WERI-Rb-1 (cell line): ENCODE measurements around the gene MAP3K15.

Experiments used
- DNase-seq: peaks from one replicate; pipeline ENCODE4 v3.0.0-alpha.2; 2020
- H3K27ac ChIP-seq: fragments of 250-450 bp; sonication (Bioruptor Pico); 2 replicates; pipeline ENCODE4 v1.5.1; 2020; ENCODE audit warnings: mild to moderate bottlenecking, moderate library complexity
- H3K27me3 ChIP-seq: fragments of 250-450 bp; sonication (Bioruptor Pico); 2 replicates; pipeline ENCODE4 v1.5.1; 2021; ENCODE audit warnings: mild to moderate bottlenecking, low read depth, moderate library complexity; ENCODE audit not compliant: insufficient read depth, severe bottlenecking
- H3K36me3 ChIP-seq: fragments of 250-450 bp; sonication (Bioruptor Pico); 2 replicates; pipeline ENCODE4 v1.5.1; 2020; ENCODE audit warnings: mild to moderate bottlenecking, moderate library complexity
- H3K4me3 ChIP-seq: 2 replicates; pipeline ENCODE4 v1.5.1; 2011; ENCODE audit warnings: low read depth, mild to moderate bottlenecking, control low read depth, low read length
- H3K9me3 ChIP-seq: fragments of 250-450 bp; sonication (Bioruptor Pico); 2 replicates; pipeline ENCODE4 v1.5.1; 2021; ENCODE audit warnings: mild to moderate bottlenecking, moderate library complexity; ENCODE audit not compliant: severe bottlenecking
- TF ChIP-seq, protein P1 (sequence below): IDR thresholded peaks from 2 replicates; pipeline ENCODE4 v1.5.1; 2011; ENCODE audit warnings: low read depth, mild to moderate bottlenecking, control low read depth, inconsistent platforms, low read length

MAP3K15 gene

GRCh38 chrX:19334945-19335626 lies 180.2 kb downstream of the MAP3K15 start:
- DNase-seq = peak; percentile 44
- H3K36me3 ChIP-seq = no peaks in the 10 kb centered on the region
- H3K27ac ChIP-seq = no peak overlapping the region
- H3K4me3 ChIP-seq = no peak overlapping the region
- H3K27me3 ChIP-seq = peaks cover 26% of the 10 kb centered on the region
- TF ChIP-seq, protein P1, sequence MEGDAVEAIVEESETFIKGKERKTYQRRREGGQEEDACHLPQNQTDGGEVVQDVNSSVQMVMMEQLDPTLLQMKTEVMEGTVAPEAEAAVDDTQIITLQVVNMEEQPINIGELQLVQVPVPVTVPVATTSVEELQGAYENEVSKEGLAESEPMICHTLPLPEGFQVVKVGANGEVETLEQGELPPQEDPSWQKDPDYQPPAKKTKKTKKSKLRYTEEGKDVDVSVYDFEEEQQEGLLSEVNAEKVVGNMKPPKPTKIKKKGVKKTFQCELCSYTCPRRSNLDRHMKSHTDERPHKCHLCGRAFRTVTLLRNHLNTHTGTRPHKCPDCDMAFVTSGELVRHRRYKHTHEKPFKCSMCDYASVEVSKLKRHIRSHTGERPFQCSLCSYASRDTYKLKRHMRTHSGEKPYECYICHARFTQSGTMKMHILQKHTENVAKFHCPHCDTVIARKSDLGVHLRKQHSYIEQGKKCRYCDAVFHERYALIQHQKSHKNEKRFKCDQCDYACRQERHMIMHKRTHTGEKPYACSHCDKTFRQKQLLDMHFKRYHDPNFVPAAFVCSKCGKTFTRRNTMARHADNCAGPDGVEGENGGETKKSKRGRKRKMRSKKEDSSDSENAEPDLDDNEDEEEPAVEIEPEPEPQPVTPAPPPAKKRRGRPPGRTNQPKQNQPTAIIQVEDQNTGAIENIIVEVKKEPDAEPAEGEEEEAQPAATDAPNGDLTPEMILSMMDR = peak; percentile 39
- H3K9me3 ChIP-seq = peaks cover 13% of the 10 kb centered on the region

- DNase-seq = no peak
- Histone ChIP-seq H3K27me3 (peaks cover 31% of the 10 kb centered on the region), H3K36me3 (no peaks in the 10 kb centered on the region), H3K4me3 (no peak overlapping the region), H3K27ac (no peak overlapping the region), H3K9me3 (peaks cover 13% of the 10 kb centered on the region)
- TF ChIP-seq, protein P1 = no peak
Observed at GRCh38 chrX:19332983-19333382, 182.3 kb downstream of the MAP3K15 start.

- peaks cover 13% of the 10 kb centered on the region for H3K9me3 ChIP-seq
- peaks cover 34% of the 10 kb centered on the region for H3K27me3 ChIP-seq
- H3K4me3 ChIP-seq = no peak overlapping the region
- DNase-seq = no peak
- TF ChIP-seq, protein P1 = no peak
- H3K27ac ChIP-seq = no peak overlapping the region
- no peaks in the 10 kb centered on the region for H3K36me3 ChIP-seq
Observed at GRCh38 chrX:19331831-19332230, 183.5 kb downstream of the MAP3K15 start.

GRCh38 chrX:19326567-19326966 lies 188.7 kb downstream of the MAP3K15 start:
- no peaks in the 10 kb centered on the region for H3K9me3 ChIP-seq
- TF ChIP-seq, protein P1 = no peak
- no peaks in the 10 kb centered on the region for H3K36me3 ChIP-seq
- H3K27ac ChIP-seq = no peak overlapping the region
- DNase-seq = no peak
- H3K27me3 ChIP-seq = peaks cover 25% of the 10 kb centered on the region
- no peak overlapping the region for H3K4me3 ChIP-seq
